Kidney epithelial cell (primary cell): ENCODE measurements around the gene GJA3. TPM values are rescaled to one million over a fixed set of nuclear protein-coding genes. Genes with fewer than 3 reads are reported as not detected.

Source experiments
- DNase-seq: peaks from one replicate; pipeline ENCODE4 v3.0.0-alpha.2; 2010; ENCODE audit warnings: low read depth
- H3K27me3 ChIP-seq: 2 replicates; pipeline ENCODE4 v1.6.0; 2011; ENCODE audit warnings: low read length; ENCODE audit not compliant: control insufficient read depth, insufficient read depth
- H3K36me3 ChIP-seq: 2 replicates; pipeline ENCODE4 v1.5.1; 2011; ENCODE audit warnings: low read length; ENCODE audit not compliant: control insufficient read depth, insufficient read depth
- H3K4me3 ChIP-seq: 2 replicates; pipeline ENCODE4 v1.5.1; 2011; ENCODE audit warnings: low read depth, mild to moderate bottlenecking, control low read depth, low read length
- CTCF ChIP-seq: IDR thresholded peaks from 2 replicates; pipeline ENCODE4 v1.5.1; 2011; ENCODE audit warnings: mild to moderate bottlenecking, moderate library complexity, low read length, control low read depth, inconsistent platforms; ENCODE audit not compliant: insufficient read depth, poor library complexity, severe bottlenecking
- total RNA-seq: library from RNA; depleted of rRNA; stranded (reverse); fragments of >200 nt; gene quantifications from 2 replicates; pipeline ENCODE4 v1.2.3, GENCODE V29; 2015

GJA3 gene
- total RNA-seq, 1 donor from 2014 or later, result 1.0 TPM

GRCh38 chr13:20192158-20192835, 31.4 kb upstream of the GJA3 start:
- TF ChIP-seq CTCF, result no peak
- Histone ChIP-seq H3K27me3 (peaks cover 16% of the 10 kb centered on the region), H3K36me3 (no peaks in the 10 kb centered on the region), H3K4me3 (peak overlapping the region; percentile 37)
- DNase-seq, result no peak

GRCh38 chr13:20191311-20192157, 30.7 kb upstream of the GJA3 start:
- Histone ChIP-seq H3K36me3 (no peaks in the 10 kb centered on the region), H3K4me3 (peak overlapping the region; percentile 37), H3K27me3 (peaks cover 16% of the 10 kb centered on the region)
- TF ChIP-seq CTCF, result no peak
- DNase-seq, result no peak

- DNase-seq, result peak; percentile 45
- no peaks in the 10 kb centered on the region for H3K36me3 ChIP-seq
- H3K27me3 ChIP-seq, result peaks cover 16% of the 10 kb centered on the region
- no peak overlapping the region for H3K4me3 ChIP-seq
- TF ChIP-seq CTCF, result no peak
These were observed 29.8 kb upstream of the GJA3 start for GRCh38 chr13:20190481-20191310.

GRCh38 chr13:20190076-20190475, 29.2 kb upstream of the GJA3 start:
- Histone ChIP-seq H3K36me3 (no peaks in the 10 kb centered on the region), H3K4me3 (no peak overlapping the region), H3K27me3 (peaks cover 16% of the 10 kb centered on the region)
- no peak for DNase-seq
- TF ChIP-seq CTCF, result no peak

- peak; percentile 19 for TF ChIP-seq CTCF
- no peaks in the 10 kb centered on the region for H3K36me3 ChIP-seq
- DNase-seq, result no peak
- no peak overlapping the region for H3K4me3 ChIP-seq
- H3K27me3 ChIP-seq, result peaks cover 9% of the 10 kb centered on the region
These were observed 28.1 kb upstream of the GJA3 start for GRCh38 chr13:20188667-20189553.
